Stimulated activated CD8-positive, alpha-beta memory T cell treated with anti-CD3 and anti-CD28 coated beads, Interleukin-12 subunit alpha, Interleukin-12 subunit beta, amount 100 ng/mL, for 24 hours (primary cell): ENCODE data around the gene CHMP1A.
"Not testable (repeated sequence)": the region's sequence is repeated elsewhere in the genome, so short reads cannot be mapped to it uniquely, and the experiment has no call there.

Experiments
- DNase-seq: peaks from one replicate; pipeline ENCODE4 v3.0.0-alpha.2; 2020; ENCODE audit errors: extremely low read depth

Gene CHMP1A

DNA sequence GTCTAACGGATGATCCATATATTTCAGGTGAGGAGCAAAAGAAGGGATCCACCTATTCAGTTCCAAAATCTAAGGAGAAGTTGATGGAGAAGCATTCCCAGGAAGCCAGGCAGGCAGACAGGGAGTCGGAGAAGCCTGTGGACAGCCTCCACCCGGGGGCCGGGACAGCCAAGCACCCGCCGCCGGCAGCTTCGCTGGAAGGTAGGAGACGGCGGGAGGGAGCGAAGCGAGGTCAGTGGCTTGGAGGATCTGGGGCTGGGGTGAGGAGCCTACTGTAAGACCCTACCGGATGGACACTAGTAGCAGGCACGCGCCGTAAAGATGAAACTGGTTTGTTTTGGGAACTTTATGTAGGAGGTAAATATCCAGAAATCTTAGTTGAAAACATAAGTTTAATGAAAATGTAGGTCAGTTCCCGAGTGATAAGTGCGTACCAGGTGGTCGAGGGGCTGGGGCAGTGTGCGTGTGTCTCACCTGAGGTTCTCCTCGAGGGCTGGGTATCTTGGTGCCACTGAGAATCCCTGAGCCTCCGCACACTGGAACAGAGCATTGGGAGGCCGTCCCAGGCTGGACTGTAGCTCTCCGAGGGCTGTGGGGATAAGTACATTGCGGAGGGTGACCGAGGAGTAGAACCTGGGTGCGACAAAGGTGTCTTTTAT, 842 bp upstream of the CHMP1A start:
- DNase-seq = no peak

DNA sequence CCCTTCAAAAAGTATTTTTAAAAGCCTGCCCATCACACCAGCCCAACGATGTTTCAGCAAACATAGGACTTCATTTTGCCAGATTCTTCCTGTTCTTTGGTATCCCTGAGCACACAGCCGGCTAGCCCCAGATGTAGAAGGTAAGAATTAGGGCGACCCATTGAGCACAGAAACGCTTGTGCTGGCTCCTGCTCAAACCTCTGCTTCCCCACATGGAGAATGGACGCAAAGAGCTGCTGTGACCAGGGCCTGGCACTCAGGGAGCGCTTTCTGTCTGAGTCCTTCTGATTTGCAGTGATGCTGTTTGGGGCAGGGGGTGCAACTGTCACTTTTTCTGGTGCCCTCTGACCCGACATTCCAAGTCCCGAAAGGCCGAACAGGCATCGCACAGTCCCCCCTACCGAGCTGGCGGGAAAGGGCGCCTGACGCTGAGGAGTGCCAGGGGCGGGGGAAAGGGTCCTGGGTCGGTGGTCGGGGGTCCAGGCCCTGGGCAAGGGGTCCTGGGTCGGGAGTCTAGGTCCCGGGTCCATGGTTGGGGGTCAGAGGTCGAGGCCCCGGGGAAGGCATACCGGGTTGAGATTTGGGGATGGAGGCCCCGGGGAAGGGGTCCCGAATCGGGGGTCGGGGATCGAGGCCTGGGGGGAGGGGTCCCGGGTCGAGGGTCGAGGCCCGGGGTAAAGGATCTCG, 930 bp downstream of the CHMP1A start:
- DNase-seq = no peak

DNA sequence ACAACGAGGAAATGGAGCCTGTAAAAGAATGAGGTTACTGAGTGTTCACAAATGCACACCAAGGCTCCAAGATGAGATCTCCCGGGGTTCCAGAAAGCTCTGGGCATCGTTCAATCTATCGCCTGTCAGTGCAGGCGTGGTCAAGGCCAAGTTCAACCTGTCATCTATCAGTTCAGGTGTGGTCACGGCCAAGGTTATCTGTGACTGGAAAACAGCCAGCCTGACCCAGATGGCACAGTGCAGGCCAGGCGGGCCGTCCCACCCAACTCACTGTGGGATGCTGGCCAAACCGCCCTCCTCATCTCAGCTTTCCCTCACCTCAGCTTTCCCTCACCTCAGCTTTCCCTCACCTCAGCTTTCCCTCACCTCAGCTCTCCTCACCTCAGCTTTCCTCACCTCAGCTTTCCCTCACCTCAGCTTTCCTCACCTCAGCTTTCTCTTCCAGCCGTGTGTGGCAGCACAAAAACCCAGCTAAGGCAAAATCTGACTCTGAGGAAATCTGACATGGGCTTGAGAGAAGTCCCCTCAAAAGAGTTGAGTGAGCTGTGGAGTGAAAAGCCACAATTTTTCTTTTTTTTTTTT, 2.4 kb downstream of the CHMP1A start:
- no peak for DNase-seq

DNA sequence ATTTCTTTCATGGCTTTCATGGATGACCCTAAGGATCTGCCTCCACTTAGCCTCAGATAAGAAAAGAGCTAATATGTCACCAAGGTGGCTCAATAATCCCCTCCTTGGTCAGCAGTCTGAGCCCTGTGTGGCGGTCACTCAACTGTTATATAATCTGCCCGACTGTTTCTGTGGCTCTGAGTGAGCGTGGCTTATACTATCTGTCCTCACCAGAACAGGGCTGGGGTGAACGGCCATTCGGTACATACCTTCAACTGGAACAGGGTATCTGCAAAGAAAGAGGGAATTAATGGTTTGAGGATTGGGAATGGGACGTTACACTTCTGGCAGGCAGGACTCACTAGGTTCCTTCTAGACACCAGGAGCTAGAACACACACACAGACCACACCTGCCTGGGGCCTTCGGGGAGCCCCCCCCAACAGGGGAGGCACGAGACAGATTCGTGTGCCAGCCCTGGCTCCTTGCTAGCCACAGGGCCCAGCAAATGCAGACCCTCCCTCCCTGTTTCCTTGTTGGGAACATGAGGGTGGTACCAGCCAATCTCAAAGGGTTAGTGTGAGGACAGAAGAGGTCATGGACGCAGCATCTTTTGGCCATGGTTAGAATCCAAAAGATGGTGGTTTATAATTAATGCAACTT, 3.7 kb downstream of the CHMP1A start:
- no peak for DNase-seq

DNA sequence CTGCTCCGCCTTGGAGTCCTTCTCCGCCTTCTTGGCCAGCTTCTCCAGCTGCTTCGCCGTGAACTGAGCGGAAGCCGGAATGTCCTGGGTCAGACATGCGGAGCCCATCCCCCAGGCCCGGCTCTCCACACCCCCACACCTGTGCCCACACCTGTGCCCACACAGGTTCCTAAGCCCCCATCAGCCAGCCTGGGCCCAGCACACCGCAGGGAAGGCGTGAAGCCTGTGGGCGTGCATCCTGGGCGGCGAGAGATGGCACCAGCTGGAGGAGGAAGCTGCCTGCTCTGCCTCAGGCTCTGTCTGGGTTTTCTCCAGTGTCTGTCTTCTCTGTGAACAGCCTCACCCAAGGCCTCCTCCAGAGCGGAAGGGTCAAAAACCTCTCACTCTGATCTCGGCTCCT, 5.9 kb downstream of the CHMP1A start:
- no peak for DNase-seq

GRCh38 chr16:89646906-89647305, 10.6 kb downstream of the CHMP1A start:
- DNase-seq = no peak

- DNase-seq = no peak
Measured at GRCh38 chr16:89646270-89646669, 11.2 kb downstream of the CHMP1A start.

DNA sequence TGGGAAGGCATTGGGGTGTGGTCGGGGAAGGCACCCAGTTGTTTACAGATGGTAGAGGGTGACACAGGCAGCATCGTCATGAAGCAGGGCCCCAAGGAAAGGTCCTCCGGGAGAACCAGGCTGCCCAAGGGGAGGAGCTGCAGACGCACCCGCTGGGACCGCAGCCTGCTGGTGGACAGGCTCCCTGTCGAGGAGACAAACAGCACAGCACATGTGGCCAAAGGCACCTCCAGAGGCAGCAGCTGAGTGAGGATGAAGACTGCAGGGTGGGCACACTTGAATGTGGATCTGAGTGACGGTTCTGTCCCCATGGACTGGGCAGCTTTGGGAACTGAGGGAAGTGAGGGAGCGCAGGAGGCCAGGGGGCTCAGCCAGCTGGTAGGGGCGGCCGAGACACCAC, 12.4 kb downstream of the CHMP1A start:
- no peak for DNase-seq

GRCh38 chr16:89643769-89644300, 13.7 kb downstream of the CHMP1A start:
- no peak for DNase-seq

DNA sequence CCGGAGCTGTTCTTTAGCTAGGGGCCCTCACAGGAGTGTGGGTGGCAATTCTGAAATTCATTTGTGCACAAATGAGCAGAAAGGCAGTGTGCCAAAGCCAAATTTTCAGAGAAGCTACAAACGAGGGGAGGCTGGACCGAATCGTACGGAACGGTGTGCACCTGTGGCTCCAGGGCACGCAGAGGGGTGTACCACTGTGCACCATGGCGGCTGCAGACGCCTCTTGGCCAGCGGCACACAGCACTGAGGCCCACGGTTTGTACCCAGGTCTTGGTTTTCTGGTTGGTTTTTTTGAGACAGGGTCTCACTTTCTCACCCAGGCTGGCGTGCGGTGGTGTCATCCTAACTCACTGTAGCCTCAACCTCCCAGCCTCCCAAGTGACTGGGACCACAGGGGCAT, 14.9 kb downstream of the CHMP1A start:
- no peak for DNase-seq

GRCh38 chr16:89641458-89642119, 15.9 kb downstream of the CHMP1A start:
- no peak for DNase-seq

- DNase-seq = no peak
Measured at GRCh38 chr16:89639385-89639784, 18.1 kb downstream of the CHMP1A start.

- DNase-seq = no peak
Measured at GRCh38 chr16:89638455-89638854, 19.1 kb downstream of the CHMP1A start.

DNA sequence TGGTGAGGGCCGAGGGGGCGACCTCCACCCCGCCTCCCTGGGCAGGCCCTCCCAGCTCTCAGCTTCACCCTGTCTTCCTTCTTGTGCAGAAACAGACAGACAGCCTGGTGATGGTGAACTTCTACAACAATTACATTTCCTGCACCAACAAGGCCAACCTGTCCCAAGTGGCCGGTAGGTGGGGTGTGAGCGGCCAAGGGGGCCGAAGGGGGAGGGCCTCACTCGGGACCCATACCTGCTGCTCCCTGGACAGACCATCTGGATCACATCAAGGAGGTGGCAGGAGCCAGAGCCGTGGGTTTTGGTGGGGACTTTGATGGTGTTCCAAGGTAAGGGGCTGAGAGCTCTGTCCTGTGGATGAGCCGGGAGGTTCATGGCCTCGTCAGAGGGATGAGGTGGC, 20.1 kb downstream of the CHMP1A start:
- no peak for DNase-seq

GRCh38 chr16:89636663-89637062, 20.8 kb downstream of the CHMP1A start:
- DNase-seq = no peak

DNA sequence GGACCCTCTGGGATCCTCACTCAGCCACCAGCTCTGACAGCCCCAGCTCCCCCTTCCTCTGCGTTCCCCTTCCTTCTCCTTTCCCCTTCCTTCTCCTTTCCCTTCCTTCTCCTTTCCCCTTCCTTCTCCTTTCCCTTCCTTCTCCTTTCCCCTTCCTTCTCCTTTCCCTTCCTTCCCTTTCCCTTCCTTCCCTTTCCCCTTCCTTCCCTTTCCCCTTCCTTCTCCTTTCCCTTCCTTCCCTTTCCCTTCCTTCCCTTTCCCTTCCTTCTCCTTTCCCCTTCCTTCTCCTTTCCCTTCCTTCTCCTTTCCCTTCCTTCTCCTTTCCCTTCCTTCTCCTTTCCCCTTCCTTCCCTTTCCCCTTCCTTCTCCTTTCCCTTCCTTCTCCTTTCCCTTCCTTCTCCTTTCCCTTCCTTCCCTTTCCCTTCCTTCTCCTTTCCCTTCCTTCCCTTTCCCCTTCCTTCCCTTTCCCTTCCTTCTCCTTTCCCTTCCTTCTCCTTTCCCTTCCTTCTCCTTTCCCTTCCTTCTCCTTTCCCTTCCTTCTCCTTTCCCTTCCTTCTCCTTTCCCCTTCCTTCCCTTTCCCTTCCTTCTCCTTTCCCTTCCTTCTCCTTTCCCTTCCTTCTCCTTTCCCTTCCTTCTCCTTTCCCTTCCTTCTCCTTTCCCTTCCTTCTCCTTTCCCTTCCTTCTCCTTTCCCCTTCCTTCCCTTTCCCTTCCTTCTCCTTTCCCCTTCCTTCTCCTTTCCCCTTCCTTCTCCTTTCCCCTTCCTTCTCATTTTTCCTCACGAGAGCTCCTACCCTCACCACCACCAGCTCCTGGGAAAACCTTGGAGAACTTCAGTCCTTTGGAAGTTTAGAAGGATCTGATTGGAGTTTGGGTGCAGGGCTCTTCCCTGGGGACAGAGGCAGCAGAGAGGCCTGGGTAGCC, 22.8 kb downstream of the CHMP1A start:
- DNase-seq = not testable (repeated sequence)

DNA sequence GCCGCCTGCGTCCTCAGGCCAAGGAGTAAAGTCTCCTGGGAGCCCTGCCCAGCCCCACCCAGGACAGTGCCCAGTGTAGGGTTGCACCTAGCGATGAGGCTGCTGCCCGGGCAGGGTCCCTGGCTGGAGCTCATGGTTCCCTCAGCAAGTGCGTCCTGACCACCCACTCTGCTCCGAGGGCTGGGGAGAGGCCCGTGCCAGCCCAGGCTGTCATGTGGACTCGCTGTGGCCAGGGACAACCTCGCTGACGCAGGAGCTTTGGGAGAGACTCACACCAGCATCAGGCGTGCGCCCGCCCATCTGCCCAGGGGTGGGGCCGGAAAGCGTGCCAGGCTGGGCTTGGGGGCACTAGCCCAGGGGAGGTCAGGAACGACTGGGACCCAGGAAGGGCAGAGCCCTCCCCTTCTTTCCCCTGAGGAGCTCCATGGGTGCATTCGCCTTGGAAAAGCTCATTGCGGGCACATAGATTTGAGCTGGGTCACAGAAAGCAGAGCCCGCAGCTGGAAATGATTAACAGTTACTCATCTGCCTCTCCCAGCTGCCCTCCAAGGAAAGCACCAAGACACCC, 24.4 kb downstream of the CHMP1A start:
- DNase-seq = no peak

DNA sequence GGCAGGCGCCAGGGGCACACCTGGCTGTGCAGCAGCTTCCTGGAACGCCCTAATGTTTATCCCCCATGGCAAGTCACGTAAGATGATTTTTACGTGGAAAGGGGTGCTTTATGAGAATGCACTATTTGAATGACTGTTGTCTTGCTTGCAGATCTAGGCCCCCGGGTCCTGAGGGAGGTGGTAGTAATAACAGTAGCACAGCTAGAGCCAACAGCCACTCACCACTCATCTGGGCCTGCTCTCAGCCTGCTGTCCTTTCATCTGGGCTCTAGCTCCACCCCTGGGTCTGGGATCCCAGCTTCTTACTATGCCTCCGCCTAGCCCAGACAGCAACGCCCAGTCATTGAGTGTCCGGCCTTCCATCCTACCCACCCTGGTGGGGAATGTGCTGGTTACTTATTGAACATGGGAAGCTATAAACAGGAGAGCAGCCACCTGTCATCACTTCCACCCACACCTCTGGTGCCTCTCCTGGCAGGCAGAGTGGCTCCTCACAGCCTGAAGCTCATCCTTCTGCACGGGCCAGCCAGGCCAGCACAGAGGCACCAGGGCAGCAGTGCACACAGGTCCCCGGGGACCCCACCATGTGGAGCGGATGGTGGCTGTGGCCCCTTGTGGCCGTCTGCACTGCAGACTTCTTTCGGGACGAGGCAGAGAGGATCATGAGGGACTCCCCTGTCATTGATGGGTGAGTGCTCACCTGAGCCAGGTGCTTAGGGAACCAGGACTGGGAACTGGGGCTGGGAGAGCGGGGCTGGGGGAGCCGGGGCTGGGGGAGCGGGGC, 27.5 kb downstream of the CHMP1A start:
- DNase-seq = no peak

- DNase-seq = no peak
Measured at GRCh38 chr16:89624777-89625761, 32.4 kb downstream of the CHMP1A start.
